Measurements from ENCODE around the gene FCGBP.

FCGBP gene

GRCh38 chr19:39968789-39969188, 34.4 kb upstream of the FCGBP start:
- no peaks in the 10 kb centered on the region for H3K9me2 ChIP-seq (replicated peaks; ENCODE audit: insufficient read depth, low read length)
- H4K20me1 ChIP-seq (ENCODE audit: low read depth, low read length): no peaks in the 10 kb centered on the region
- H3K9me3 ChIP-seq (ENCODE audit: insufficient read depth, low read length): no peaks in the 10 kb centered on the region
- no peaks in the 10 kb centered on the region for H3K27me3 ChIP-seq (ENCODE audit: low read length)
- no peaks in the 10 kb centered on the region for H3K36me3 ChIP-seq (ENCODE audit: low read length)
- H3K4me3 ChIP-seq (ENCODE audit: insufficient read depth, low read length, poor library complexity, severe bottlenecking): no peak overlapping the region
- no peak overlapping the region for H2AFZ ChIP-seq (ENCODE audit: low read depth, low read length, severe bottlenecking)
- no peak overlapping the region for H3K4me2 ChIP-seq (ENCODE audit: low read depth, low read length, poor library complexity, severe bottlenecking)
- peaks cover 12% of the 10 kb centered on the region; the same call in 1 of the 2 replicates for H3F3A ChIP-seq (ENCODE audit: insufficient read depth)
- H3K9ac ChIP-seq (ENCODE audit: low read length): no peak overlapping the region
- TF ChIP-seq EZH2phosphoT487 (conservative IDR thresholded peaks at IDR 0.05; ENCODE audit: low read length): no peak
- TF ChIP-seq, protein P1, sequence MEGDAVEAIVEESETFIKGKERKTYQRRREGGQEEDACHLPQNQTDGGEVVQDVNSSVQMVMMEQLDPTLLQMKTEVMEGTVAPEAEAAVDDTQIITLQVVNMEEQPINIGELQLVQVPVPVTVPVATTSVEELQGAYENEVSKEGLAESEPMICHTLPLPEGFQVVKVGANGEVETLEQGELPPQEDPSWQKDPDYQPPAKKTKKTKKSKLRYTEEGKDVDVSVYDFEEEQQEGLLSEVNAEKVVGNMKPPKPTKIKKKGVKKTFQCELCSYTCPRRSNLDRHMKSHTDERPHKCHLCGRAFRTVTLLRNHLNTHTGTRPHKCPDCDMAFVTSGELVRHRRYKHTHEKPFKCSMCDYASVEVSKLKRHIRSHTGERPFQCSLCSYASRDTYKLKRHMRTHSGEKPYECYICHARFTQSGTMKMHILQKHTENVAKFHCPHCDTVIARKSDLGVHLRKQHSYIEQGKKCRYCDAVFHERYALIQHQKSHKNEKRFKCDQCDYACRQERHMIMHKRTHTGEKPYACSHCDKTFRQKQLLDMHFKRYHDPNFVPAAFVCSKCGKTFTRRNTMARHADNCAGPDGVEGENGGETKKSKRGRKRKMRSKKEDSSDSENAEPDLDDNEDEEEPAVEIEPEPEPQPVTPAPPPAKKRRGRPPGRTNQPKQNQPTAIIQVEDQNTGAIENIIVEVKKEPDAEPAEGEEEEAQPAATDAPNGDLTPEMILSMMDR (IDR thresholded peaks at IDR 0.05; ENCODE audit: insufficient read depth, low read length, poor library complexity, severe bottlenecking): no peak
- H3K27ac ChIP-seq (ENCODE audit: low read depth, low read length): no peak overlapping the region; the same call in 1 of the 2 replicates
- peaks cover 19% of the 10 kb centered on the region for H3K79me2 ChIP-seq (ENCODE audit: insufficient read depth, low read length)

DNA sequence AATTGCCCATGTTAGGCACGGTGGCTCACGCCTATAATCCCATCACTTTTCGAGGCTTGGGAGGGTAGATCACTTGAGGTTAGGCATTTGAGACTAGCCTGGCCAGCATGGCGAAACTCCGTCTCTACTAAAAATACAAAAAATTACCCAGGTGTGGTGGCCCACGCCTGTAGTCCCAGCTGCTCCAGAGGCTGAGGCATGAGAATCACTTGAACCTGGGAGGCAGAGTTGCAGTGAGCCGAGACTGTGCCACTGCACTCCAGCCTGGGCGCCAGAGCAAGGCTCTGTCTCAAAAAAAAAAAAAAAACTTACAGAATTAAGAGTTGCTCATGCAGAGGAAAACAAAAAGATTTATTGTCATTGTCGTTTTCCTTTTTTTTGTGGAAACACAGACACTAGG, 33.1 kb upstream of the FCGBP start:
- H3K9ac ChIP-seq (ENCODE audit: low read length): no peak overlapping the region
- no peaks in the 10 kb centered on the region for H3K9me2 ChIP-seq (replicated peaks; ENCODE audit: insufficient read depth, low read length)
- peaks cover 15% of the 10 kb centered on the region for H3K79me2 ChIP-seq (ENCODE audit: insufficient read depth, low read length)
- TF ChIP-seq EZH2phosphoT487 (conservative IDR thresholded peaks at IDR 0.05; ENCODE audit: low read length): no peak
- TF ChIP-seq, protein P1 (IDR thresholded peaks at IDR 0.05; ENCODE audit: insufficient read depth, low read length, poor library complexity, severe bottlenecking): no peak
- no peaks in the 10 kb centered on the region for H3K9me3 ChIP-seq (ENCODE audit: insufficient read depth, low read length)
- no peak overlapping the region for H3K27ac ChIP-seq (ENCODE audit: low read depth, low read length)
- no peak overlapping the region for H3K4me3 ChIP-seq (ENCODE audit: insufficient read depth, low read length, poor library complexity, severe bottlenecking)
- no peaks in the 10 kb centered on the region for H4K20me1 ChIP-seq (ENCODE audit: low read depth, low read length)
- peaks cover 12% of the 10 kb centered on the region; the same call in 1 of the 2 replicates for H3F3A ChIP-seq (ENCODE audit: insufficient read depth)
- H2AFZ ChIP-seq (ENCODE audit: low read depth, low read length, severe bottlenecking): no peak overlapping the region
- H3K36me3 ChIP-seq (ENCODE audit: low read length): no peaks in the 10 kb centered on the region
- H3K4me2 ChIP-seq (ENCODE audit: low read depth, low read length, poor library complexity, severe bottlenecking): no peak overlapping the region
- no peaks in the 10 kb centered on the region for H3K27me3 ChIP-seq (ENCODE audit: low read length)

DNA sequence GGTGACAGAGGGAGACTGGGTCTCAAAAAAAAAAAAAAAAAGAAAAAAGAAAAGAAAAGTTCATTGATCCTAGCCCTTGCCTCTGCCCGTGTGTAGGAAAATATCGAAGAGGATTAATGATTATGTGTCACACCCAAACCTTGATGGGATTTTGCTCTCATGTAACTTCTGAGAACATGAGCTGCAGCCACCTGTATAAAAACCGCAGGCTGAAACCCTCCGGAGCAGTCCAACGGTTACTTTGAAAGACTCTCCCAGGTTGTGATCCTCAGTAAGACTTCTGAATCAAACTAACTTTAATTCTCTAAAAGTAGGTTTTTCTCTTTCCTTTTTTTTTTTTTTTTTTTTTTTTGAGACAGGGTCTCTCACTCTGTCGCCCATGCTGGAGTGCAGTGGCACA, 32.2 kb upstream of the FCGBP start:
- Histone ChIP-seq H3K9ac (ENCODE audit: low read length) (no peak overlapping the region), H2AFZ (ENCODE audit: low read depth, low read length, severe bottlenecking) (no peak overlapping the region), H3K9me3 (ENCODE audit: insufficient read depth, low read length) (no peaks in the 10 kb centered on the region), H3K27me3 (ENCODE audit: low read length) (no peaks in the 10 kb centered on the region), H3K27ac (ENCODE audit: low read depth, low read length) (no peak overlapping the region), H3K9me2 (replicated peaks; ENCODE audit: insufficient read depth, low read length) (no peaks in the 10 kb centered on the region), H3F3A (ENCODE audit: insufficient read depth) (peaks cover 12% of the 10 kb centered on the region; the same call in 1 of the 2 replicates), H3K4me2 (ENCODE audit: low read depth, low read length, poor library complexity, severe bottlenecking) (no peak overlapping the region), H3K36me3 (ENCODE audit: low read length) (no peaks in the 10 kb centered on the region), H3K4me3 (ENCODE audit: insufficient read depth, low read length, poor library complexity, severe bottlenecking) (no peak overlapping the region), H4K20me1 (ENCODE audit: low read depth, low read length) (no peaks in the 10 kb centered on the region), H3K79me2 (ENCODE audit: insufficient read depth, low read length) (peaks cover 6% of the 10 kb centered on the region)
- TF ChIP-seq EZH2phosphoT487 (conservative IDR thresholded peaks at IDR 0.05; ENCODE audit: low read length): no peak
- TF ChIP-seq, protein P1 (IDR thresholded peaks at IDR 0.05; ENCODE audit: insufficient read depth, low read length, poor library complexity, severe bottlenecking): no peak

All from SU-DHL-6 (cell line).